Activated CD4-positive, alpha-beta T cell treated with anti-CD3 and anti-CD28 coated beads, Interleukin-2, amount 10 ng/mL, durations not matched to agents 7 days and 5 days (primary cell): Measurements from ENCODE around the gene CDH4. TPM values are rescaled to one million over a fixed set of nuclear protein-coding genes. Genes with fewer than 3 reads are reported as not detected.

Source experiments
- CTCF ChIA-PET: fragments of 350-600 bp; sonication (Branson Sonifier 250); formaldehyde crosslinking; loops from one replicate; lab custom pipeline; 2021; ENCODE audit warnings: antibody characterized with exemption; lab: Charles Lee
- POLR2A ChIA-PET: fragments of 350-600 bp; sonication (Branson Sonifier 250); formaldehyde crosslinking; loops from one replicate; lab custom pipeline; 2021; ENCODE audit warnings: antibody characterized with exemption; lab: Charles Lee
- DNase-seq: peaks from one replicate; pipeline ENCODE4 v3.0.0-alpha.2; 2020
- H3K27ac Mint-ChIP-seq: one replicate; pipeline ENCODE4 v1.8.0; 2021; ENCODE audit warnings: mild to moderate bottlenecking, moderate library complexity, mixed read lengths
- H3K27me3 Mint-ChIP-seq: one replicate; pipeline ENCODE4 v1.8.0; 2021; ENCODE audit warnings: mixed read lengths
- H3K36me3 Mint-ChIP-seq: one replicate; pipeline ENCODE4 v1.8.0; 2021; ENCODE audit warnings: low read depth, mixed read lengths
- H3K4me1 Mint-ChIP-seq: one replicate; pipeline ENCODE4 v1.8.0; 2021; ENCODE audit warnings: mixed read lengths
- H3K4me3 Mint-ChIP-seq: one replicate; pipeline ENCODE4 v1.8.0; 2021; ENCODE audit warnings: mild to moderate bottlenecking, moderate library complexity, mixed read lengths
- H3K9me3 Mint-ChIP-seq: one replicate; pipeline ENCODE4 v1.8.0; 2021; ENCODE audit warnings: mixed read lengths
- total RNA-seq, 2 experiments: library from RNA; stranded (reverse); gene quantifications; one replicate each; pipeline ENCODE4 v1.2.3, GENCODE V29; 2021

Gene CDH4
- total RNA-seq, 2 experiments from 2014 or later, result not detected

- ChIA-PET POLR2A (no interaction called here), CTCF (no interaction called here)
- Mint-ChIP-seq H3K36me3 (no peaks in the 10 kb centered on the region), H3K27ac (no peak overlapping the region), H3K27me3 (no peaks in the 10 kb centered on the region), H3K9me3 (no peaks in the 10 kb centered on the region), H3K4me1 (no peaks in the 10 kb centered on the region), H3K4me3 (no peak overlapping the region)
- DNase-seq, result no peak
Measured at GRCh38 chr20:61948586-61949362, 696.7 kb downstream of the CDH4 start.

DNA sequence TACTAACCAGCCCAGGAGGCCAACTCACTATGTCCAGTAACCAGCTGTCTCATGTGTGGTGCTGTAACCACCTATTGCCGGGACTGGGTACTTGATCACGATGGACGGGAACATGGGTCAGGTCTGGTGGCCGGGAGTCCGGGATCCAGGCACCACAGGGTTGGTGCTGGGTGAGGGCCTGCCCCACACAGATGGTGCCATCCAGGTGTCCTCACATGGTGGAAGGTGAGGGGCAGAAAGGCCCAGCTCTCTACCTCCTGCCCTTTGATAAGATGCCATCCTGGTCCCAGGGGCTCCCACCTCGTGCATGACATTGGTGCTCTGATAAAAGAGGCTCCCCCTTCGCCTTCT is 697.3 kb downstream of the CDH4 start:
- H3K4me1 Mint-ChIP-seq, result no peaks in the 10 kb centered on the region
- CTCF ChIA-PET, result no interaction called here
- no peak for DNase-seq
- POLR2A ChIA-PET, result no interaction called here
- H3K36me3 Mint-ChIP-seq, result no peaks in the 10 kb centered on the region
- no peaks in the 10 kb centered on the region for H3K27me3 Mint-ChIP-seq
- no peaks in the 10 kb centered on the region for H3K9me3 Mint-ChIP-seq
- no peak overlapping the region for H3K4me3 Mint-ChIP-seq
- no peak overlapping the region for H3K27ac Mint-ChIP-seq

GRCh38 chr20:61949714-61950640 is 697.9 kb downstream of the CDH4 start:
- Mint-ChIP-seq H3K27ac (no peak overlapping the region), H3K9me3 (no peaks in the 10 kb centered on the region), H3K36me3 (no peaks in the 10 kb centered on the region), H3K4me3 (no peak overlapping the region), H3K27me3 (peaks cover 5% of the 10 kb centered on the region), H3K4me1 (no peaks in the 10 kb centered on the region)
- no peak for DNase-seq
- ChIA-PET CTCF (no interaction called here), POLR2A (no interaction called here)

DNA sequence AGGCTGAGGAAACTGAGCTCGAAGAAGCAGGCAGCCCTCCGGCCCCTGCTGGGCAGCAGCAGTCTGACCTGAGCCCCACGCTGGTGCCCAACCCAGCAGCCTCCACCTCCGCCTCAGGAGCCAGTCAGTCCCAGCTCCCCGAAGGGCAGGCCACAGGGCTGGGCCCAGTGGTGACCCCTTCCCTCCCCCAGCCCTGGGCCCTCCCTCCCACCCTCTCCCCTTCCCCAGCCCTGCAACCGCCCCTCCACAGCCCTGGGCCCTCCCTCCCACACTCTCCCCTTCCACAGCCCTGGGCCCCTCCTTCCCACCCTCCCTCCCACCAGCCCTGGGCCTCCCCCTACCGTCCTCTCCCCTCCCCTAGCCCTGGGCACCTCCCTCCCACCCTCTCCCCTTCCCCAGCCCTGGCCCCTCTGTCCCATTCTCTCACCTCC is 698.6 kb downstream of the CDH4 start:
- Mint-ChIP-seq H3K36me3 (no peaks in the 10 kb centered on the region), H3K27me3 (peaks cover 8% of the 10 kb centered on the region), H3K27ac (no peak overlapping the region), H3K4me3 (no peak overlapping the region), H3K4me1 (no peaks in the 10 kb centered on the region), H3K9me3 (no peaks in the 10 kb centered on the region)
- DNase-seq, result no peak
- ChIA-PET CTCF (no interaction called here), POLR2A (no interaction called here)

DNA sequence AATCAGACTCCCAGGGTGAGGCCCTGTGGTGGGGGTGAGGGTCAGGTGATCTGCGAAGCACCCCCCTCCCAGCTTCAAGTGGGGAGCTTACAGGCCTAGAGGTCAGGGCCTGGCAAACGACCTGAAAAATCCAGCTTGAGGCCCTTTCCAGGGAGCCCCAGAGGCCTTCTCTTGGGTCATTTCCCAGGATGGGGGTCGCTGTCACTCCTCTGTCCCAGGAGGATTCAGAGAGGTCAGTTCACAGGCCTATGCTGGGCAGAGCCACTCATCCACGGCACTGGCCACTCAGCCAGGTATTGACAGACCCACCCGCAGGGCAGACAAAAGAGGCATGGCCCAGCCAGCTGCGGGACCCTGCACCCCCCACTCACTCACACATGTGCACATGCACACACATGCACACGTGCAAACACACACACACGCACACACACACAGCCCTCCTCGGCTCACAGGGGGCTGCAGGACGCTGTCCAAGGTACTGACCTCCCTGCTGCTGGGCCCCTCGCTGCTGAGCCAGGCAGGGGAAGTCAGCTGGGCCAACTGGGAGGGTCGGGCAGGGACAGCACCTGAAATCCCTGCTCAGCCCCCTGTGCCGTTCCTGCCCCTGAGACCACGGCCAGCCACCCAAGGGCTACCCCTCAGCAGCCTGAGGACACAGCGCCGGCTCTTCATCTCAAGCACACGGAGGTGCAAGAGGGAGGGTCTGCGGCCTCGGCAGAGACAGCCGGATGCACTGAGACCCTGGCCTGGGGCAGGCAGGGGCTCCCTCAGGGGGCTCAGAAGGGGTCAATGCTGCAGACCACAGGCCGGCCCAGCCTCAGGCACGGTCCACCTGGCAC is 699.9 kb downstream of the CDH4 start:
- ChIA-PET POLR2A (no interaction called here), CTCF (no interaction called here)
- no peaks in the 10 kb centered on the region for H3K4me1 Mint-ChIP-seq
- DNase-seq, result no peak
- no peak overlapping the region for H3K27ac Mint-ChIP-seq
- H3K4me3 Mint-ChIP-seq, result no peak overlapping the region
- H3K36me3 Mint-ChIP-seq, result no peaks in the 10 kb centered on the region
- H3K9me3 Mint-ChIP-seq, result no peaks in the 10 kb centered on the region
- H3K27me3 Mint-ChIP-seq, result peaks cover 10% of the 10 kb centered on the region

DNA sequence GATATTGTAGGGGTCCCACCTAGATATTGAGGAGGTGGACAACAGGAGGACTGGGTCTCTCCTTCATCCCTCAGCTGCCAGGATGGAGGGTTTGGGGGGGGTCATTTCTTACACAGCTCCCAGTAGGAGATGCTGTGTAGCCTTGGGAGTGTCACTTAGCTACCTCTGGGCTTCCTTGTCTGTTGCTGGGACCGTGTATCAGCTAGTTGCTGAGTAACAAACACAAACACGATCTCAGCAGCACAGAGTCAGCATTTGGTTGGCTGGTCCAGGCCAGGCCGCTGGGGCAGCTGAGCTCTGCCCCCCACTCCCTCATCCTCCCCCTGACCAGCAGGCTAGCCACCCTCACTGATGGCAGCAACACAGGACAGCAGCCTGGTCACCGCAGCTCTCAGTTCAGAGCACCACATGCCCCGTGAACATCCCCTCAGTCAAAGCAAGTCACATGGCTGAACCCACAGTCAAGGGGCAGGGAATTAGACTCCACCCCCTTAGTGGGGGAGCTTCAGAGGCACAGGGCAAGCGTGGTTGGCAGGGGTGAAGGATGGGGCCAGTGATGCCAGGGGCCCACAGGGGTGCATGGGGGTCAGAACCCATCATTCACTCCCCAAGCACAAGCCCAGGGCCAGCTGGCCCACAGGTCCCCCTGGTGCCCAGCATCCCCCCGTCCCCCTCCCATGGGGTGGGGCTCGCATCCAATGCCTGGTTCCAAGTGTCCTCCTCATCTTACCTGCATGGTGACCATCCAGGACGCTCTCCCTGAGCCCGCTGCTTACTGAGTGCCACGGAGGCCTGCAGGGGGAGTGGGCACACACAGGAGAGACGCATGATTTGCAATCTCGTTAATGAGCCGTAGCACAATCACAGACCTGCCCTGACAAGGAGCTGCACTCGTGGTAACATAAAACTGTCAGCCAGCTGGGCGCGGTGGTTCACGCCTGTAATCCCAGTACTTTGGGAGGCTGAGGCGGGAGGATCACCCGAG is 701.3 kb downstream of the CDH4 start:
- ChIA-PET CTCF (no interaction called here), POLR2A (no interaction called here)
- Mint-ChIP-seq H3K36me3 (no peaks in the 10 kb centered on the region), H3K27ac (no peak overlapping the region), H3K4me1 (no peaks in the 10 kb centered on the region), H3K27me3 (peaks cover 14% of the 10 kb centered on the region), H3K4me3 (no peak overlapping the region), H3K9me3 (no peaks in the 10 kb centered on the region)
- DNase-seq, result no peak

GRCh38 chr20:61954276-61955021 is 702.4 kb downstream of the CDH4 start:
- CTCF ChIA-PET, result no interaction called here
- no peak for DNase-seq
- POLR2A ChIA-PET, result no interaction called here

GRCh38 chr20:61955668-61956395 is 703.8 kb downstream of the CDH4 start:
- no peaks in the 10 kb centered on the region for H3K9me3 Mint-ChIP-seq
- no peak overlapping the region for H3K27ac Mint-ChIP-seq
- ChIA-PET CTCF (no interaction called here), POLR2A (no interaction called here)
- H3K4me3 Mint-ChIP-seq, result no peak overlapping the region
- no peak for DNase-seq
- H3K4me1 Mint-ChIP-seq, result no peaks in the 10 kb centered on the region
- H3K27me3 Mint-ChIP-seq, result peaks cover 14% of the 10 kb centered on the region
- H3K36me3 Mint-ChIP-seq, result no peaks in the 10 kb centered on the region

More at GRCh38 chr20:61954276-61955021, 702.4 kb downstream of the CDH4 start:
- Mint-ChIP-seq H3K27me3 (peaks cover 14% of the 10 kb centered on the region), H3K36me3 (no peaks in the 10 kb centered on the region), H3K27ac (no peak overlapping the region), H3K4me3 (no peak overlapping the region), H3K4me1 (no peaks in the 10 kb centered on the region), H3K9me3 (no peaks in the 10 kb centered on the region)

DNA sequence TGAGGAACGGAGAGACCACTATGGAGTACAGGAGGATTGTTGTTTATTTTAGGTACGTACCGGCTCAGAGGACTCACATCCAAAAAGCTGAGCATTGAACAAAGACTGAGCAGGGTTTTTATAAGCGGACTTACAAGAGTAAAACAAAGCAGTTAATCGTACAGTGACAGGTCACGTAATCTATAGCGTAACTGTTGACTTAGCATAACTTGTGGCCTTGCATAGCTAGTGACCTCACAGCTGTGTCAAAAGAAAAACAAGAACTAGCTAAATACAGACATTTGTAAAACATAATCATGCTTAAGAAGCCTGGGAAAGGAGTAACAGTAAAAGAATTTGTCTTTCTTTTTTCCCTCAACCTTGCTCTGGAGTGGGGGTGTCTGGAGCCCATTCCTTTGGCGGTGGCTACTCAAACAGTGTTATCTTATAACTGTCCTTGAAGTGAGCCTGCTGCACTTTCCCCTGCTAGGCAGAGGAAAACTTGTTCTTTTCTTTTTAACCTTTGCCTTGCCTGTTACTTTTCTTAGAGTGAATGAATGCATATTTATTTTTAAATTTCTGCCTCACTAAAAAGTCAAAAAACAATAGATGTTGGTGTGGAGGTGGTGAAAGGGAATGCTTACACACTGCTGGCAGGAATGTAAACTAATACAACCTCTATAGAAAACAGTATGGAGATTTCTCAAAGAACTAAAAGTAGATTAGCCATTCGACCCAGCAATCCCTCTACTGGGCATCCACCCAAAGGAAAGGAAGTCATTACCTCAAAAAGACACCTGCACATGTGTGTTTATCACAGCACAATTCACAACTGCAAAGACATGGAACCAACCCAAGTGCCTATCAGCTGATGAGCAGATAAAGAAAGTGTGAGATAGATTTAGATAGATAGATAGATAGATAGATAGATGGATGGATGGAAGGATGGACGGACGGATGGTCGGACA is 704.6 kb downstream of the CDH4 start:
- POLR2A ChIA-PET, result no interaction called here
- peaks cover 14% of the 10 kb centered on the region for H3K27me3 Mint-ChIP-seq

DNA sequence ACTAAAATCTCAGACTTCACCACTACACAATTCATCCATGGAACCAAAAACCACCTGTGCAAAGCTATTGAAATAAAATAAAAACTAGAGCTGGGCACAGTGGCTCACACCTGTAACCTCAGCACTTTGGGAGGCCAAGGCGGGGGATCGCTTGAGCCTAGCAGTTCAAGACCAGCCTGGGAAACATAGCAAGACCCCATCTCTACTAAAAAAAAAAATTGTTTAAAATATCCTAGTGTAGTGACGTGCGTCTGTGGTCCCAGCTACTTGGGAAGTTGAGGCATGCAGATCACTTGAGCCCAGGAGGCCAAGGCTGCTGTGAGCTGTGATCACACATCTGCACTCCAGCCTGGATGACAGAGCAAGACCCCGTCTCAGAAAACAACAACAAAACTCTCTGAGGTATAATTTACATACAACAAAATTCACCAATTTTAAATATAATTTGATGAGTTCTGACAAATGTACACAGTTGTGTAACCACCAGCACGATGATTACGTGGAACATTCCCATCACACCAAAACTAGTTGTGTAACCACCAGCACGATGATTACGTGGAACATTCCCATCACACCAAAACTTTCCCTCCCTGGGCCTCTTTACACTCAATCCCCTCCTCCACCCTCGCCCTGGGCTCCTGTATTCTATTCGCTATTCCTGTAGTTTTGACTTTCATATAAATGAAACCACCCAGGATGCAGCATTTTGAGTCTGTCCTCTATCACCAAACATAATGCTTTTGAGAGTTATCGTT is 706.1 kb downstream of the CDH4 start:
- CTCF ChIA-PET, result no interaction called here
- H3K27me3 Mint-ChIP-seq, result peaks cover 14% of the 10 kb centered on the region
- H3K9me3 Mint-ChIP-seq, result no peaks in the 10 kb centered on the region
- no peaks in the 10 kb centered on the region for H3K4me1 Mint-ChIP-seq
- no peak overlapping the region for H3K27ac Mint-ChIP-seq
- DNase-seq, result no peak
- no peaks in the 10 kb centered on the region for H3K36me3 Mint-ChIP-seq
- no peak overlapping the region for H3K4me3 Mint-ChIP-seq
- POLR2A ChIA-PET, result interaction anchor here (0.6 kb wide), 1 partner anchor 1325 kb away, joined by 3 read pairs; no protein-coding TSS in a partner anchor

More for the DNA sequence above, 704.6 kb downstream of the CDH4 start:
- CTCF ChIA-PET, result no interaction called here
- H3K4me3 Mint-ChIP-seq, result no peak overlapping the region
- DNase-seq, result no peak
- H3K9me3 Mint-ChIP-seq, result no peaks in the 10 kb centered on the region
- H3K4me1 Mint-ChIP-seq, result no peaks in the 10 kb centered on the region
- no peaks in the 10 kb centered on the region for H3K36me3 Mint-ChIP-seq
- H3K27ac Mint-ChIP-seq, result no peak overlapping the region
